Stimulated activated CD4-positive, alpha-beta T cell treated with anti-CD3 and anti-CD28 coated beads, Interleukin-1b, Interleukin-23, amount 100 ng/mL, for 4 hours (primary cell): Measurements from ENCODE around the gene MAPK8IP3.
"Not testable (repeated sequence)": the region's sequence is repeated elsewhere in the genome, so short reads cannot be mapped to it uniquely, and the experiment has no call there.

Source experiments
- DNase-seq, 2 donors: peaks; one replicate each; pipeline ENCODE4 v3.0.0-alpha.2; 2020; ENCODE audit warnings: low read depth in 2 of 2

MAPK8IP3 gene

DNA sequence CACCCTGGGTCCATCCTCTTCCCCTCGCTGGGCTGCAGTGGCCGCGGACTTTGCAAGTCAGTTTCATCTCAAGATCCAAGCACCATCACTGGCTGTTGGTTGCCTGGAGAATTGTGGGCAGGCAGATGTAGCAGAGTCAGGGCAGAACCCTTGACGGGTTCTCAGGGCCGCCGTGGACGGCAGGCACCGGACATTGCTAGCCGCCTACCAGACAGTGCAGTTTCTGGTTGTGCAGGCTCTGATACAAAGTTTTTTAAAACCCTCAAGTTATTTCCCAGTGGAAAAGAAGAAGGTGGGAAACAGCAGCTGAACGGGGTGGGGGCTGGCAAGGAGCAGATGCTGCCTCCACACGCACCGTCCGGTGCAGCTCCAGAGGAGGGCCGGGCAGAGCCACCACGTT lies 3.4 kb downstream of the MAPK8IP3 start:
- no peak for DNase-seq

DNA sequence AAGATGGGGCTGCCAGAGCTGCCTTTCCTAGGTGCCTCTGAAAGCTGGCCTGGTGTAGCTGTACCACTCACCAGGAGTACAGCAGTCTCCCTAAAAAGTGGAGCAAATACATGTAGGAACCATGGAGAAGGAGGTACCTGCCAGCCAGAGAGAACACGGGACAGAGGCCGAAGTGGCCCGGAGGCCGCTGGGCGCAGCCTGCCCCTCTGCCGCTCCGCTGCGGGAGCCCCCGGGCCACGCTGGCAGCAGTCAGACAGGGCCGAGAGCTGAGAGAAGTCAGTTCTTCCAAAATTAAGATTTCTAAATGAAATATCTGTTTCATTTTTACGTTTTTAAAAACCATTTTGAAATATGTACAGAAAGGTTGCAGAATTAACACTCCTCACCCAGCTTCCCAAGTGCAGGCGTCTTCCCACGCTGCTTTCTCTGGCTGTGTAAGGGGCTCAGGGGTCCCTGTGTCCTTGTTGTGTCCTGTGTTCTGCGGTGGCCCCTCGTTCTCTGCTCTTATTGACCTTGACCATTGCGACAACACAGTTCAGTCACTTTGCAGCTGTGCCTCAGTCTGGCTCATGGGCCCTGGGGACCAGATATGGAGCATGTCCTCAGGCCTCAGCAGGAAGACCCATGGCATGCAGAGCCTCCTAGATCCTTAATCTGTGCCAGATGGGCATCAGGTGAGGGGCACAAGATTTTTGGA lies 5.0 kb downstream of the MAPK8IP3 start:
- DNase-seq, result no peak

DNA sequence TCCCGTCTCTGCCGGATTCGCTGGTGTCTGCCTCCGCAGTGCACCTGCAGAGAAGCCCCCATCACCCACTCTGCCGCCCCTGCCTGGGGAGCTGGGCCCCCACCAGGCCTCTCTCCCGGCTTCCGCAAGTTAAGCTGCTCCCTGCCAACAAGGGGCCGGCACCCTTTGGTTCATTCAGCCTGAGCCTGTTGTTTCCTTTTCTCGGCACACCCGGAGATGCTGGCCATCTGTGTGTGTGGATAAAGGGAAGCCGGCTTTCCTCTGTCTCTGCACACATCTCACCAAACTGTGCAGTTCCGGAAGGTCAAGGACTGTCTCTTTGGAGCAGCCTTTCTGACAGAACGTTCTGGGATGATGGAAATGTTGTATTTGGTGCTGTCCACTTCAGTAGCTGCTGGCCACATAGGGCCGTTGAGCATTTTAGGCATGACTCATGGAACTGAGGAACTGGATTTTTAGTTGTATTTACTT lies 6.8 kb downstream of the MAPK8IP3 start:
- DNase-seq, result no peak

DNA sequence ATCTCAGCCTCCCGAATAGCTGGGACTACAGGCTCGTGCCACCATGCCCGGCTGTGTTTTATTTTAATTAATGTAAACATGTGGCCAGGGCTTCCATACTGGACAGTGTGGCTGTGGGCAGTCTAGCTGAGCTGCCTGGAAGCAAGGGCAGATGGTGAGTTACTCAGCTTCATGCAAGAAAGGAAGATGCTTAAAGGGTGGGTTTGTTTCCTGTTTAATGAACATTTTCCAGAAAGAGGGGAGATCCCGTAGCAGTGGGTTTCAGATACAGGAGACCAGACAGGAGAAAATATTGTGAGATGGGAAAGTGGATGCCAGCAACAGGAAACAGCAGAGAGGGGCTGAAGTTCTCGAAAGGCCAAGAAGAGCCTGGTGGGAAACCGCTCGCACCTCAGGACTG lies 7.3 kb downstream of the MAPK8IP3 start:
- no peak for DNase-seq

DNA sequence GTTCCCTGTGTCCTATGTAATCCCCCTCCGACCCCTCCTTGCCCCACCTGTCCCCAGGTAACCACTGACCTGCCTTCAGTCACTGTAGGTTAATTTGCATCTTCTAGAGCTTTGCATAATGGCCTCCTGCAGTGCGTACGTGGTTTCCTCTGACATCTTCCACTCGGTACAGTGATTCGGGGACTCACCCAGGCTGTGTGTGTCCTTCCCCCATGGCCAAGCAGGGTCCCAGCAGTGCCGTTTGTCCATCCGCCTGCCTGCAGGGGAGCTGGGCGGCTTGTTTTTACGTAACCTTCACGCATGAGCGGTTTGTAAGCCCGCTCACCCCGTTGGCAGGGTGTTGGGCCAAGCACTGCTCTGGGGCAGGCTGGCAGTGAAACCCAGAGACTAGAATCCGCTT lies 7.9 kb downstream of the MAPK8IP3 start:
- no peak for DNase-seq

DNA sequence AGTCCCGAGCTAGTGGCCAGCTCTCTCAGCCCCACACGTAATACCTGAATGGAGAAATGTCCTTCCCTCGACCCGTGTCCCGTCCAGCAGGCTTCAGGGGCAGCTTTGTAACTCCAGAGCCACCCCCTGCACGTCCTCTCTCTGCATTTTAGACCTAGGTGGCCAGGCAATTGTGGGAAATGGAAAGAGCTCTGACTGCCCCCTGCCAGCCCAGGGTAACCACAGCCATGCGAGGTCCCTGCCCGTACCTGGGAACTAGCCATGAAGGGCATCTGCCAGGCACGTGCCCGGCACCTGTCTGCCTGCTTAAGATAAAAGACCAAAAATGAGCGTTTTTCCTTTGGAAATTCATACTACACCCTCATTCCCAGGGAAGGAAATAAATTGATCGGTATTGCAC lies 9.2 kb downstream of the MAPK8IP3 start:
- no peak for DNase-seq

DNA sequence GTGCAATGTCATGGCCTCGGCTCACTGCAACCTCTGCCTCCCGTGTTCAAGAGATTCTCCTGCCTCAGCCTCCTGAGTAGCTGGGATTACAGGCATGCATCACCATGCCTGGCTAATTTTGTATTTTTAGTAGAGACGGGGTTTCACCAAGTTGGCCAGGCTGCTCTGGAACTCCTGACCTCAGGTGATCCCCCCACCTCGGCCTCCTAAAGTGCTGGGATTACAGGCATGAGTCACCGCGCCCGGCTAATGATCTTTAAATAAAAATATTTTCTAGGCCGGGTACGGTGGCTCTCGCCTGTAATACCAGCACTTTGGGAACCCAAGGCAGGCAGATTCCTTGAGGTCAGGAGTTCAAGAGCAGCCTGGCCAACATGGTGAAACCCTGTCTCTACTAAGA lies 12.2 kb downstream of the MAPK8IP3 start:
- DNase-seq, result not testable (repeated sequence)

DNA sequence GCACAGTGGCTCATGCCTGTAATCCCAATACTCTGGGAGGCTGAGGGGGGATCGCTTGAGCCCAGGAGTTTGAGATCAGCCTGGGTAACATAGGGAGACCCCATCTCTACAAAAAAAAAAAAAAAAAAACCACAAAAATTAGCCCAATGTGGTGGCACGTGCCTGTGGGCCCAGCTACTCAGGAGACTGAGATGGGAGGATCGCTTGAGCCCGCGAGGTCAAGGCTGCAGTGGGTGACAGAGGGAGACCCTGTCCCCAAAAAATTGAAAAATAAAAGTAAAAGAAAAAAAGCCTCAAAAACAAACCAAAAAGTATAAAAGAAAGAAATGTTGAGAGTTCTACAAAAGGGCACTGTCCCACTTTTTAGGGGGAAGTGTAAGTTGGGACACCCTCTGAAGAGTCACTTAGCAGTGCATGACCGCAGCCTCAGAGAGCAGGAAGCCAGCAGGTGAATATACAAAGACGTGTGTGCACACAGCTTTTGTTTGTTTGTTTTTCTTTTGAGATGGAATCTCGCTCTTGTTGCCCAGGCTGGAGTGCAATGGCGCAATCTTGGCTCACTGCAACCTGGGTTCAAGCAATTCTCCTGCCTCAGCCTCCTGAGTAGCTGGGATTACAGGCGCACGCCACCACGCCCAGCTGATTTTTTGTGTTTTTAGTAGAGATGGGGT lies 13.7 kb downstream of the MAPK8IP3 start:
- DNase-seq, result not testable (repeated sequence)

DNA sequence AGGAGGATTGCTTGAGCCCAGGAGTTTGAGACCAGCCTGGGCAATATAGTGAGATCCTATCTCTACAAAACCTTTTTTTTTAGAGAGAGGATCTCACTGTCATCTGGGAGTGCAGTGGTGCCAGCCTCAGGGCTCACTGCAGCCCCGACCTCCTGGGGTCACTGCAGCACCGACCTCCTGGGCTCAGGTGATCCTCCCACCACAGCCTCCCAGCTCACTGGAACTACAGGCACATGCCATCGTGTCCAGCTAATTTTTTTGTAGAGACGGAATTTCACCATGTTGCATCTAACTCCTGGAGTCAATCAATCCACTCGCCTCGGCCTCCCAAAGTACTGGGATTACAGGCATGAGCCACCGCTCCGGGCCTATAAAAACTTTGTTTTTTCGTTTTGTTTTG lies 15.4 kb downstream of the MAPK8IP3 start:
- DNase-seq, result no peak

DNA sequence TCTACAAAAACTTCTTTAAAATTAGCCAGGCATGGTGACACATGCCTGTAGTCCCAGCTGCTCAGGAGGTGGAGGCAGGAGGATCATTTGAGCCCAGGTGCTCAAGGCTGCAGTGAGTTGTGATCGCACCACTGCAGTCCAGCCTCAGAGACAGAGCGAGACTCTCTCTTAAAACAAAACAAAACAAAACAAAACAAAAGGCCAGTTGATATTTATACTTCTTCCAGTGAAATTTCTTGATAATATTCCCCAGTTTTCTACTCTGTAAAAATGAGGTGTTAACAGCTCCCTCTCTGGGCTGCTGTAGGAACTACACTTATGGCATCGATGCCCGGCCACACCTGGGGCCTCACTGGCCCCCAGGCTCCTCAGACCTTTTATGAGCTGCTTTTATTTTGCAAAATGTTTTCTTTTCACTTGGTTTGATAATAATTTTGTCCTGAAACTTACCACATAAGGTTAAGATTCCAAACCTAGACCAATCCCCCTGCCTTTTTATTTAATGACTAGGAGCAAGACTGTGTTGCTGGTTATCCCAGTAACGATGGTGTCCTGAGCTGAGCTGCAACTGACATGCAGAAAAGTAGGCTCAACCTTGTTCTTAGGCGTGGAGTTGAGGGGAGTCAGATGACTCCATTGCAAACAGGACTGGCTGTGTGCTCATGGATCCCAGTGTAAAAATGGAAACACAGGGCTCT lies 17.6 kb downstream of the MAPK8IP3 start:
- DNase-seq, result peak in 1 of 2 donors; percentile 25

DNA sequence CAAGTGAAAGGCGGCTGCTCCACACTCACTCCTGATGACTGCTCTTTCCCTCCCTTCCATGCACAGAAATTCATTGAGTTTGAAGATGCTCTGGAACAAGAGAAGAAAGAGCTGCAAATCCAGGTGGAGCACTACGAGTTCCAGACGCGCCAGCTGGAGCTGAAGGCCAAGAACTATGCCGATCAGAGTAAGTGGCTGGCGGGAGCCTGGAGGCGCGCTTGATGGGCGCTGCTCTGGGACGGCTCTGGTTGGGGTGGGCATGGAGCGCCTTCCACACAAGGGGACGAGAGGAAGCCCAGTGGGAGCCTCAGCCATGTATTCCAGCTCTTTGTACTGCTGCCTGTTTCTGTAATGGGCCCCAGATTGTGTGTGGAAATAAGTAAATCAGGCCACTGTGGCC lies 18.5 kb downstream of the MAPK8IP3 start:
- DNase-seq, result no peak

DNA sequence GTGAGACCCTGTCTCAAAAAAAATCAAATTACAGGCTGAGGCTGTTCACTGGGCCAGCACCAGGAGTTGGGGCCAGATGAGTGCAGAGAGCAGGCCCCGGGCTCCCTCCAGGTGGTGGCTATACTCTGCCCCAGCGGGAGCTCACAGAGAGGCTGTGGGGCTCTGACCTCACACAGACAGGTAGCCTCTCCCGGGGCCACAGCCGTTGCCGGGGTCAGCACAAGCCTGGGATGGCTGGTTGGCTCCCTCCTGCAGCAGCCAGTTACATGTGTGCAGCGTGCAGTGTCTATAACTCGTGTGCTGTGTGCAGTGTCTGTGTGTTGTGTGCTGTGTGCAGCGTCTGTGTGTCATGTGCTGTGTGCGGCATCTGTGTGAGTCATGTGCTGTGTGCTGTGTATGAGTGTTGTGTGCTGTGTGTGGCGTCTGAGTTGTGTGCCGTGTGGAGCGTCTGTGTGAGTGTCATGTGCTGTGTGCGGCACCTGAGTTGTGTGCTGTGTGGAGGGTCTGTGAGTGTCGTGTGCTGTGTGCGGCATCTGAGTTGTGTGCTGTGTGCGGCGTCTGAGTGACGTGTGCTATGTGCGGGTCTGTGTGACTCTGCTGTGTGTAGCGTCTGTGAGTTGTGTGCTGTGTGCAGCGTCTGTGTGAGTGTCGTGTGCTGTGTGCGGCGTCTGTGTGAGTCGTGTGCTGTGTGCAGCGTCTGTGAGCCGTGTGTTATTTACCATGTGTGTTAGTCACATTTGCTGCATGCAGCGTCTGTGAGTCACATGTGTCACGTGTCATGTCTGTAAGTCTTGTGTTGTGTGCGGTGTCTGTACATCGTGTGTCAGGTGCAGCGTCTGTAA lies 20.9 kb downstream of the MAPK8IP3 start:
- DNase-seq, result no peak

DNA sequence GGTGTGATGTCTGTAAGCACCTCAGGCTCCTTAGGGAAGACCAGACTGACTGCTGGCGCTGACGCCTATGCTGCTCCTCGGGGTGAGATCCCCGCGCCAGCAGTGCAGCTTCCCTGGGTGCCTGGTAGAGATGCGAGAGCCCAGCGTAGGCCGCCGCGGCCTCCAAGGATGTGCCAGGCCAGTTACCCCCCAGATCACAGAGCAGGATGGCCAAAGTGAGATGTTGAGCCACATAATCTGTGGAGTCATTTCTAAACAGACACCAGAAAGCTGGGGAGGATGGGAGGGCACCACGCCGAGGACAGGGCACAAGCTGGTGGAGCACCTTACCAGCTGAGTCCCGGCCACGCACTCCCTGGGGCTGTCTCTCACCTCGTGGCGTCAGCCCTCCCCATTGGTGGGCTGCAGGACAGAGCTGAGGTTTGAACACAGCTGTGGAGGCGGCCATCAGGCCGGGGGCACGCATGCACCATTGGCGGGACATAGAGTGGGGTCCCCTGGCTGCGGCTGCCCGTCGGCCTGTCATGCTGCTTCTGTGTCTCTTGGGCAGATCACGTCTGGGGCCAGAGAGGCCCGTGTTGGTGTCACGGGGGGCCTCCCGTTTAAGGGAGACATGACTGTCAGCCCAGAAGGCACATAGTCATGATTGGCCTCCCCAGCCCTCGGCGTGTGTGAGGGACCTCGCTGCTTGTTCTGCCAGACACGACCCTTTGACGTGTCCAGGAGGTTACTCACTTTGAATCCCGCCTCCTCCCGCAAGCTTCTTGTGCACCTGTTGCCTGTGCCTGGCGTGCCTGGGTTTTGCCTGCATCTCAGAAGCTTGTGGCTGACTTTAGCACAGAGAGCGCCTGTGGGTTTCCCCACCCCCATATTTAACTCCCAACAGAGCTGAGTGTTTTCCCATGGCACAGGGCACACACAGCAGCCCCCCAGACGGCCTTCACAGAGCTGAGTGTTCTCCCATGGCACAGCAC lies 21.9 kb downstream of the MAPK8IP3 start:
- no peak for DNase-seq

DNA sequence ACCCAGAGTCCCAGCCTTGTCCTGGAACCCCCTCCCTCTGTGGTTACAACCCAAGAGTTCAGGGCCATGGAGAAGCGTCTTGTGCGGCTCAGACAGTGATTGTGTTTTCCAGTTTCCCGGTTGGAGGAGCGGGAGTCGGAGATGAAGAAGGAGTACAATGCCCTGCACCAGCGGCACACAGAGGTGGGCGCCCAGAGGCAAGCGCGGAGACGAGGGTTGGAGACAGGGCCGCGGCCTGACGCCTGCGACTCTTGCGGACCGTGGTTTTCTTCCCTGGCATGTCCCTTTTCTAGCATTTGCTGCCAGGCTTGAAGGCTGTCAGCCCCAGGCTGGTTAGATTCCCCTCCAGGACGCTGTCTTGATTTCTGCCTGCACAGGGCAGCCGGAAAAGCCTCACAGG lies 23.0 kb downstream of the MAPK8IP3 start:
- no peak for DNase-seq

DNA sequence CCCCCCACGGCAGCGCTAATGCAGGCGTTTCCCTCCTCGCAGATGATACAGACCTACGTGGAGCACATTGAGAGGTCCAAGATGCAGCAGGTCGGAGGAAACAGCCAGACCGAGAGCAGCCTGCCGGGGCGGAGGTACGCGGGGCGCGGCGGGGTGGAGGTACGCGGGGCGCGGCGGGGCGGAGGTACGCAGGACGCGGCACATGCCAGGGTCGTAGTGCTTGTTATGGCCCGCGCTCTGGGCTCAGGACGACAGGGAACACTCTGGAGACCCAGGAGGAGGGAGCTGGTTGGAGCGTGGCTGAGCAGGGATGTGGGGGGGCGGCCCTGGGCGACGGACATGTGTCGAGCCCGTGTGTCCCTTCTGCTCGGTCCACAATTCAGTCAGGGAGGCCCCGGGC lies 23.4 kb downstream of the MAPK8IP3 start:
- DNase-seq, result no peak

DNA sequence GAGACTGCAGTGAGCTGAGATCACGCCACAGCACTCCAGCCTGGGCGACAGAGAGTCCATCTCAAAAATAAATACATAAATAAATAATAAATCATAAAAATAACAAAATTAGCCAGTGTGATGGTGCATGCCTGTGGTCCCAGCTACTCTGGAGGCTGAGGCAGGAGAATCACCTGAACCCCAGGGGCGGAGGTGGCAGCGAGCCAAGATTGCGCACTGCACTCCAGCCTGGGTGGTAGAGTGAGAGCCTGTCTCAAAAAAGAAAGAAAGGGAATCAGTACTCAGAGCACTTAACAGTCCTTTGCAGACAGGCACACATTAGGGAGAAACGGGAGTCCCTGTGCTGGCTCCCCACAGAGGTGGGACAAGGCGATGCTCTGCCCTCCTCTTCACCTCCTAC lies 25.1 kb downstream of the MAPK8IP3 start:
- no peak for DNase-seq

DNA sequence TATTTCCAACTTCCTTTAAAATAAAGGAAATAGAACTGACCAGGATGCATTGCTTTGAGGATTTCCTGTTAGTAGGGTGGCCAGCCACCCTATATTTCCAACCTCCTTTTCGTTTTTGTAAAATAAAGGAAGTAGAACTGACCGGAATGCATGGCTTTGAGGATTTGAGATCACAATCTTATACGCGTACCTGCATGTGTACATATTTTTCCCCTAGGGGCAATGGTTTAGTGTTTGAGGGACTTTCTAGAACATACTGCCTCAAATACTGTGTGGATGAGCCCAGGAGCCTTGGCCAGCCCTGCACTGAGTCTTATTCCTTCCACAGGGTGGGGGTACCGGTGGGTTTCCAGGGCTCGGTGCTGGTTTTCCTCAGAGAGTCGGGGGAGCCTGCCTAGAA lies 25.6 kb downstream of the MAPK8IP3 start:
- no peak for DNase-seq

DNA sequence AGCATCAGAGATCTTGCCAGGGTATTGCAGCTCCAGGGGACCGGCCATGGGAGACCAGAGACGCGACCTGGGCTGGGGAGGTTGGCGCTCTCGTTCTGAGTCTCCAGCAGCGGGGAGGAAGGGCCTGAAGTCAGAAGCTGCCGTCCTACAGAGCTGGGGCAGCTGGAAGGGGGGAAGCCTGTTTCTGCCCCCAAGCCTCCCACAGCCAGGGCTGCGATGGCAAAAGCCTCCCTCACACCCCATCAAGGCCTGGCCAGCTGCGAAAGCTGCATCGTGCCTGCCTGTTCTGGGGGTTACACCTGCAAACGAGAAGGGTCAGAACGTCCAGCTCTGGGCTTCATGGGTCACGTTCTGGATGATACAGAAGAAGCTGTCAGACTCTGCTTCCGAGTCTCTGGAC lies 26.1 kb downstream of the MAPK8IP3 start:
- no peak for DNase-seq

DNA sequence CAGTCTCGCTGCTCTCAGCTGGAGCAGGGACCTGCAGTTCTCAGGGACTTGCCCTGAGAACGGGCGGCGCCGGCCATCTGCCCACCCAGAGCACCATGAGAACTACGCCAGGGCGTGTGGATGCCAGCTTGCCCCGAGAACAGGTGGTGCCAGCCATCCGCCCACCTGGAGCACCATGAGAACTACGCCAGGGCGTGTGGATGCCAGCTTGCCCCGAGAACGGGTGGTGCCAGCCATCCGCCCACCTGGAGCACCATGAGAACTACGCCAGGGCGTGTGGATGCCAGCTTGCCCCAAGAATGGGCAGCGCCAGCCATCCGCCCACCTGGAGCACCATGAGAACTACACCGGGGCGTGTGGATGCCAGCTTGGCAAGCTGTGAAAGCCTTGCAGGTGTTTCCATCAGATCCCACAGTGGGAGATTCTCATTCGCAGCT lies 26.6 kb downstream of the MAPK8IP3 start:
- not testable (repeated sequence) for DNase-seq

DNA sequence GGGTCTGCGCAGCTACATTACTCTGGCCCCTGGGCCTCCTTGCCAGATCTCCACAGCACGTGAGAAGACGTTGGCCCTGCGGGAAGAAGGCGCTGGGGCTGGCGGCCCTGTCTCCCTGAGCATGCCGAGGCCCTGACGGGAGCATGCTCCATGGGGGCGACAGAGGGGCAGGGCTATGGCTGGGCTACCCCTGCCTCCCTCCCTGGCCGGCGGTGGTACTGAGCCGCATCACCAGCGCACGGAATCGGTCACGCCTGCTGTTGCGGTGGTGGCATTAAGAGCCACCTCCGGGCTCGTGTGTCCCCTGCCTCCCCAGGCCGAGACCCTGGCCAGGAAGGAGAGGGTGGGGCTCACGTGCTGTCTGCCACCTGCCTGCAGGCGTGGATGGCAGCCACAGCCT lies 28.1 kb downstream of the MAPK8IP3 start:
- DNase-seq, result no peak

DNA sequence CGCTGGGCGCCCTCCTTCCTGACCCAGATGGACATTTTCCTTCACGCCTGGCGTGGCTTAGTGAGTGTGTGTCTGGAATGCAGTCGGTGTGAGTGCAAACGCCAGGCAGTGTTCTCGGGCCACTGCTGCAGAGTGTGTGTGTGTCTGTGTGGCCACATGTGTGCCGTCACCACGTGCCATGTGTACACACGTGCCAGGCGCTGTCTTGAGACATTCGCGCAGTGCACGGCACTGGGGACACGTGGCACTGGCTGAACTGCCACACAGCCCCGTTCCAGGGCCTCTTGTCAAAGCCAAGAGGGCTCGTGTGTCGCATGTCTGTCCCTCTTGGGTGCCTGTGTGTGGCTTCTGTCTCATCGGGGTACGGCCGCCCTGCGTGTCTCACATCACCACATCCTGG lies 28.8 kb downstream of the MAPK8IP3 start:
- DNase-seq, result no peak
